Fibroblast of lung (primary cell): ENCODE results near the gene TMEM125.

Experiments
- EZH2 ChIP-seq: IDR thresholded peaks from 2 replicates; pipeline ENCODE4 v1.5.1; 2012; ENCODE audit warnings: low read length, control low read depth, mild to moderate bottlenecking; ENCODE audit errors: missing control alignments
- TF ChIP-seq, protein P1 (sequence below), 2 donors: IDR thresholded peaks in 1 of 2; conservative IDR thresholded peaks in 1 of 2; 1 replicate in 1 of 2; 2 replicates in 1 of 2; pipeline ENCODE4 v1.5.1; 2011 to 2012; ENCODE audit warnings: low read length in 2 of 2, control low read depth in 1 of 2, inconsistent platforms in 1 of 2, low read depth in 1 of 2, mild to moderate bottlenecking in 1 of 2

GRCh38 chr1:43293896-43294760 lies 24.3 kb downstream of the TMEM125 start:
- TF ChIP-seq, protein P1, sequence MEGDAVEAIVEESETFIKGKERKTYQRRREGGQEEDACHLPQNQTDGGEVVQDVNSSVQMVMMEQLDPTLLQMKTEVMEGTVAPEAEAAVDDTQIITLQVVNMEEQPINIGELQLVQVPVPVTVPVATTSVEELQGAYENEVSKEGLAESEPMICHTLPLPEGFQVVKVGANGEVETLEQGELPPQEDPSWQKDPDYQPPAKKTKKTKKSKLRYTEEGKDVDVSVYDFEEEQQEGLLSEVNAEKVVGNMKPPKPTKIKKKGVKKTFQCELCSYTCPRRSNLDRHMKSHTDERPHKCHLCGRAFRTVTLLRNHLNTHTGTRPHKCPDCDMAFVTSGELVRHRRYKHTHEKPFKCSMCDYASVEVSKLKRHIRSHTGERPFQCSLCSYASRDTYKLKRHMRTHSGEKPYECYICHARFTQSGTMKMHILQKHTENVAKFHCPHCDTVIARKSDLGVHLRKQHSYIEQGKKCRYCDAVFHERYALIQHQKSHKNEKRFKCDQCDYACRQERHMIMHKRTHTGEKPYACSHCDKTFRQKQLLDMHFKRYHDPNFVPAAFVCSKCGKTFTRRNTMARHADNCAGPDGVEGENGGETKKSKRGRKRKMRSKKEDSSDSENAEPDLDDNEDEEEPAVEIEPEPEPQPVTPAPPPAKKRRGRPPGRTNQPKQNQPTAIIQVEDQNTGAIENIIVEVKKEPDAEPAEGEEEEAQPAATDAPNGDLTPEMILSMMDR (conservative IDR thresholded peaks at IDR 0.05 in 1 of 2, IDR thresholded peaks at IDR 0.05 in 1 of 2; ENCODE audit: low read depth in 1 of 2, low read length in 2 of 2): no peak
- no peak for TF ChIP-seq EZH2
